HG03135 (cell line): ENCODE measurements around the gene LARP4B.
A peak's percentile ranks its signal among the peaks of the same experiment; 100 is the strongest.

ENCODE experiments used
- ATAC-seq: cut with Tn5 transposase; IDR thresholded peaks from one replicate; pipeline ENCODE4 v1.9.1; 2021; ENCODE audit warnings: mild to moderate bottlenecking, moderate library complexity; ENCODE audit not compliant: unreplicated experiment

The LARP4B gene

GRCh38 chr10:870564-871166 lies 60.8 kb downstream of the LARP4B start:
- no peak for ATAC-seq

GRCh38 chr10:869171-869570 lies 62.3 kb downstream of the LARP4B start:
- no peak for ATAC-seq

DNA sequence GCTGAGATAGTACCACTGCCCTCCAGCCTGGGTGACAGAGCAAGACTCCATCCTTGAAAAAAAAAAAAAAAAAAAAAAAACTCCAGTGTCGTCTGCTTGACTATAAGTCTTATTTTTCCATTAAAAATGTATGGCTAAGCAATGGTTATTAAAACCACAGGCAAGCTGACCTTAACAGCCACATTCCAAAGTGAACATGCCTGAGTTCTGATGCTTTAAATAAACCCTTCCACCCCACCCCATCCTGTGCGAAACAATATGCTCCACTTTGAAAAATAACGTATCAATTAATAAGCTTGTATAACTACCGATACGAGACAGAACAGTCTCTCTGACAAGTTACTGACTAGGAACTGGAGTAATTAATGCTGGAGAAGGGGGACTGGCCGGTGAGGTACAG lies 63.7 kb downstream of the LARP4B start:
- no peak for ATAC-seq

GRCh38 chr10:866577-866941 lies 64.9 kb downstream of the LARP4B start:
- no peak for ATAC-seq

- ATAC-seq = no peak
Observed at GRCh38 chr10:865924-866576, 65.5 kb downstream of the LARP4B start.

DNA sequence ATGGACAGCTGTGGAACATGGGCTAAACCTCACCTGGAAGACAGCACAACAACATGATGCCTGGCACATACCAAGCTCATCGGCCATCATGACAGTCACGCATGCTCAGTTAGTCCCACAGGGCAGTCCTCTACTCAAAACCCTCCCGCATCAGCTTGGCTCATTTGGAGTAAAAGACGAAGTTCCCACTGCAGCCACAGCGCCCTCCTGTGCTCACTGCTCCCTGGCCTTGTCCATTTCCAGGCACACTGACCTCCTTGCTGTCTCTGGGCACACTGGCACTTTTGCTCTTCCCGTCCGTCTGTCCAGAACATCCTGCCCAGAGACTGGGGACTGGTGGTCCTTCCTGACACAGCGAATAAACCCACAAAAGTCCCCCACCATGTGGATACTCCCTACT lies 66.2 kb downstream of the LARP4B start:
- ATAC-seq = no peak

GRCh38 chr10:860519-860918 lies 71.0 kb downstream of the LARP4B start:
- no peak for ATAC-seq

- no peak for ATAC-seq
Observed at GRCh38 chr10:856416-857157, 74.9 kb downstream of the LARP4B start.

- no peak for ATAC-seq
Observed at GRCh38 chr10:855671-856070, 75.8 kb downstream of the LARP4B start.

DNA sequence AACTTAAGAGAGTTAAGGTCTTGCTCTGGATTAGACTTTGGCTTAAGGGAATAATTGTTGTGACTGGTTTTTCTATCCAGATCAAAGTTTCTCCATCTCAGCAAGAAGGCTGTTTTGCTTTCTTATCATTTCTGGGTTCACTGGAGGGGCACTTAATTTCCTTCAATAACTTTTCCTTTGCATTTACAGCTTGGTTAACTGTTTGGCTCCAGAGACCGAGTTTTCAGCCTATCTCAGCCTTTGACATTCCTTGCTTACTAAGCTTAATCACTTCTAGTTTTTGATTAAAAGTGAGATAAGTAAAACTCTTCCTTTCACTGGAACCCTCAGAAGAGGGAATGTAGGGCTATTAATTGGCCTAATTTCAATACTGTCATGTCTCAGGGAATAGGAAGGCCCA lies 76.4 kb downstream of the LARP4B start:
- no peak for ATAC-seq

- no peak for ATAC-seq
Observed at GRCh38 chr10:853017-853416, 78.5 kb downstream of the LARP4B start.

- ATAC-seq = no peak
Observed at GRCh38 chr10:852386-852785, 79.1 kb downstream of the LARP4B start.

- peak; percentile 80 for ATAC-seq
Observed at GRCh38 chr10:851901-852300, 79.6 kb downstream of the LARP4B start.

- no peak for ATAC-seq
Observed at GRCh38 chr10:850093-850492, 81.4 kb downstream of the LARP4B start.

- ATAC-seq = no peak
Observed at GRCh38 chr10:847868-848267, 83.6 kb downstream of the LARP4B start.

GRCh38 chr10:846126-846685 lies 85.3 kb downstream of the LARP4B start:
- no peak for ATAC-seq

- no peak for ATAC-seq
Observed at GRCh38 chr10:845526-845925, 86.0 kb downstream of the LARP4B start.

DNA sequence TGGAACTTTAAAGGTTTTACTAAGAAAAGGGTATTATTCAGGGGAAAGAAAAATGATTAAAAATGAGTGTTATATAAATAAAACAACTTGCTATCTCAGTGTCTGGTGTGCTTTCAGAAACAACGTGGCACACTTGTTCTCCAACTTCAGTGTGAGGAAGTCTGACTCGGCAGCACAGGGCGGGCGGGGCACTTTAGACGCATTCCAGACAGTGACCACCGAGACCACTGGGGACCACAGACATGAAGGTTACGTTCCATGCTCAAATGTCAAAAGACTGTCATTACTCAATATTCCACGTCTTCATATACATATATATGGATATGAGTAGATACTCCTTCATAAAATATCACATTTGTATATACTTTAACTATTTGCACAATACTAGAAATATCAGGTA lies 87.0 kb downstream of the LARP4B start:
- ATAC-seq = no peak

GRCh38 chr10:843703-844102 lies 87.8 kb downstream of the LARP4B start:
- ATAC-seq = no peak

DNA sequence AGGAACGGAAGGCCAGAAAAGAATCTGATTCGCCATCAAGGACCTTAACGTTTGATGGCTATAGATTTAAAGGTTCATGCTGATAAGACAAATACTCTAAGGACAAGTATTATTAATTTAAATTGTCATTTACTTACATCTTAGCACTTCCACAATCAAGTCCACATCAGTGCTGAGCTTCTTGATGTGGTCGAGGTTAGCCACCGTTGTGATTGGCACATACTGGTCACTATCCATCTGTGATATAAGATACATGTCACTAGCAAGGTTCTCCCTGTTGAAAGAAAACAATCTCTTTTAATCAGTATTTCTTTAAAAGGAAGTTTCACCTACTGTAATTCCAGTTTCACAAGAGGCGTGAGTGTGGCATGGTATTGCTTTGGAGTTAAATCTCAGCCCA lies 88.7 kb downstream of the LARP4B start:
- ATAC-seq = no peak

- ATAC-seq = no peak
Observed at GRCh38 chr10:841535-841934, 90.0 kb downstream of the LARP4B start.
